Putamen (tissue), 1 donor: Measurements from ENCODE around the gene LMBR1.
"Not testable (repeated sequence)": the region's sequence is repeated elsewhere in the genome, so short reads cannot be mapped to it uniquely, and the experiment has no call there.

ENCODE experiments used
- DNase-seq: peaks from one replicate; pipeline ENCODE4 v3.0.0-alpha.2; 2016; ENCODE audit warnings: low spot score

The LMBR1 gene

DNA sequence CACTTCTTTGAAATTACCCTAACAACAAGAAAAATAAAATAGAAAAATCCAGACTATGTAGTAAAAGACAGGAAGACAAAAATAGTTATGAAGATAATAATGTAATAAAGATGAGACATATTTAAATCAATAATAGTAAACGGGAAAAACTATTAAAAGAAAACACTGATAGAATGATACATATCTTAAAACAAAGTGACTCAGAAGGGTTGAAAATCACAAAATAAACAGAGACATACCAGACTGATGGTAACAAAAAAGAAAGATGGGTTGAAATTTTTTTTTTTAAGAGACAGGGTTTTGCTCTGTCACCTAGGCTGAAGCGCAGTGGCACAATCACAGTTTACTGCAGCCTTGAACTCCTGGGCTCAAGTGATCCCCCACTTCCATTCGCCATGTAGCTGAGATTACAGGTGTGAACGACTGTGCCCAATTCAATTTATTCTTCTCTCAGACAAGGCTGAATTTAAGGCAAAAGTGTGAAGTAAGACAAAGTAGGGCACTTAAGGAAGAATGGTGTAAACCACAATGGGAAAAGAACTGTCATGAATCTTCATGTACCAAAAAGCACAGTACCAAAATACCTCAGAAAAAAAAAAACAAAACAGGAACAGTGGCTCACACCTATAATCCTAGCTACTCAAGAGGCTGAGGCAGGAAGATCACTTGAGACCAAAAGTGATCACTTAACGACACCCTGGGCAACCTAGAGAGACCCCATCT, 47.4 kb downstream of the LMBR1 start:
- no peak for DNase-seq

GRCh38 chr7:156843582-156843981, 49.4 kb downstream of the LMBR1 start:
- DNase-seq, result not testable (repeated sequence)

DNA sequence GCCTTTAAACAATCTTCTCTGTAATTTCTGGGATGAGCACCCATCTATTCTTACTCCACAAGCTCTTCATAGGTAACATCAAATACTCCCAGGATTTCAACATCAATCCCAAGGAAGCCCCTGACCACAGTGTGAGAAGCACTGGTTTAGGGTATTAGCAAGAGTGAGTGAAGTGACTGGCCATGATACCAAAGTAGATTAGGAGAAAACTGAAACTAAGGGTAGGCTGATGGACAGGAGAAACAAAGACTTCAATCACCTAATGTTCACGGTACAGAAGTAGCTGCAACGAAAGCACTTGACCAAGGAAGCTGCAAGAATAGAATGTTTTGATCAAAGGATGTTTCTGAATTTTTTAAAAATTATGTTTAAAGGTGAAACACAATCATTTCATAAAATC, 49.8 kb downstream of the LMBR1 start:
- DNase-seq, result no peak

DNA sequence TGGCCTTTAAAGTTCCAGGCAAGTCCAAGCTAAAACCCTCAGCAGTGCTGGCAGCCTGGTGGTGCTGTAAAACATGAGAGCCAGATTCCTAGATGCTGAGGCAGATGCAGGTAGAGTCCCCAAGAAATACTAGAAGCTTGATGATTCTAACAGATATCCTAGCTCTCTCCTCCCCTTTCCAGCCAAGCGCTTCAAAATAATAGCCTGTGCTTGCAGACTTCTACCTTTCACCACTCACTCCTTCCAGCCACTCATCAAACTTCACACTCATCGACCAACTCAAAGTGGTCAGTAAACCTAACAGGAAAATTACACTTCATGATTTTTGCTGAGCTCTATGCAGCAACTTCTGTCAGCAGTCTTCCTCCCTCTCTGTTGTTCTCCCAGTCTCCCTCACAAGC, 50.2 kb downstream of the LMBR1 start:
- no peak for DNase-seq

DNA sequence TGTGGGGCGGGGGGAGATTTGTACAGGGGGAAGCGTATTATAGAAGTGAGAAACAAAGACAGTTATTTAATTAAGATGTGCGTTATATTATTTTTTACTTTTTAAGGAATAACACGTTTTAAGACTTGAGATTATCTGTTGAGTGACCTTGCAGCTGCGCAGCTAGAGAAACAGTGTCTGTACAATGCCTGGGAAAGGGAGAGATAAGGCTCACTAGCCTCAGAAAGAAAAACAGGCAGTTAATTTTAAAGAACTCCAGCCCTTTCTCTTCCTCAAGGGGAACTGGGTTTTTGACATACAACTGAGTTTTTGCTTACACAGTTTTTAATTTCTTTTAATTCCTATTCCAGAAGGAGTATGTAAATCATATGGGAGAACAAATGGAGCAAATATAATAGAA, 50.7 kb downstream of the LMBR1 start:
- no peak for DNase-seq

DNA sequence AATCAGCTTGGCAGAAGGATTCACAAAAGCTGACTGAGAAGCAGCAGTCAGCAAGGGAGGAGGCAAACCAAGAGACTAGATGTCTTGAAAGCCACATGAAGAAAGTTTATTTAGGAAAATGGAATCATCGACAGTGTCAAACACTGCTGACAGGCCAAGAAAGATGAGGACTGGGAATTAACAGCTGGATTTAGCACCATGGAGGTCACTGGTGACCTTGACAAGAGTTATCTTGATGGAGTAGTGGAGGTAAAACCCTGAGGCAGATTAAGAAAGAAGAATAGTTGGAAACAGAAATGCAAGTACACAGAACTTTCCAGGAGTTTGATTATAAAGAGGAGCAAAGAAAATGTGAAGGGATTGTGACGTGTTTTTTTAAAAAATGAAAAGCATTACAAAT, 51.5 kb downstream of the LMBR1 start:
- no peak for DNase-seq

DNA sequence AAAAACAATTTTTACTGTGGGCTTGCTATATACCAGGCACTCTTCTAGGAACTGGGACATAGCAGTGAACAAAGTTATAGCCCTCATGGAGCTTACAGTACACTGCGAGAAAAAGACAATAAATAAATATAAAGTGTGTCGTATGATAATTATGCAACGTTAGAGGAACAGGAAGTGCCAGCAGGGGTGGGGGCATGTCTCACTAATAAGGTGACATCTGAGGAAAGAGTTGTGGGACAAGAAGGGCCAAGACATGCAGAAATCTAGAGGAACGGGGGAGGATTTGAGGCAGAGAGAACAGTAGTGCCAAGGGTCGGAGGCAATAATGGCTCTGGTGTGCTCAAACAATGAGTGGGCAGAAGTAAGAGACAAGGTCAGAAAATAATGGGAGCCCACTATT, 52.8 kb downstream of the LMBR1 start:
- no peak for DNase-seq

- DNase-seq, result no peak
Observed at GRCh38 chr7:156836443-156836842, 56.5 kb downstream of the LMBR1 start.

DNA sequence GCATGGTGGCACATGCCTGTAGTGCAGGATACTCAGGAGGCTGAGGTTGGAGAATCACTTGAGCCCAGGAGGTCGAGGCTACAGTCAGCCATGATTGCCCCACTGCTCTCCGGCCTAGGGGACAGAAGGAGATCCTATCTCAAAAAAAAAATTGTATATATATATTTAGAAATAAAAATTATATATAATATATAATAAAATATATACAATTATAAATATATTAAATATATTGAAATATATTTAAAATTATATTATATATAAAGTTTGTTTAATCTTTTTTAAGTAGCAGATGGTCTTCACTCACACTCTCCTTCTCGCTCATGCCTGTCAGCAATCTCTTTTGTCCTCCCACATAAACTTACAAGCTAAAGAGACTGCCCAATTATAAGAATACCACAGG, 58.5 kb downstream of the LMBR1 start:
- no peak for DNase-seq

GRCh38 chr7:156833312-156833711, 59.7 kb downstream of the LMBR1 start:
- no peak for DNase-seq

DNA sequence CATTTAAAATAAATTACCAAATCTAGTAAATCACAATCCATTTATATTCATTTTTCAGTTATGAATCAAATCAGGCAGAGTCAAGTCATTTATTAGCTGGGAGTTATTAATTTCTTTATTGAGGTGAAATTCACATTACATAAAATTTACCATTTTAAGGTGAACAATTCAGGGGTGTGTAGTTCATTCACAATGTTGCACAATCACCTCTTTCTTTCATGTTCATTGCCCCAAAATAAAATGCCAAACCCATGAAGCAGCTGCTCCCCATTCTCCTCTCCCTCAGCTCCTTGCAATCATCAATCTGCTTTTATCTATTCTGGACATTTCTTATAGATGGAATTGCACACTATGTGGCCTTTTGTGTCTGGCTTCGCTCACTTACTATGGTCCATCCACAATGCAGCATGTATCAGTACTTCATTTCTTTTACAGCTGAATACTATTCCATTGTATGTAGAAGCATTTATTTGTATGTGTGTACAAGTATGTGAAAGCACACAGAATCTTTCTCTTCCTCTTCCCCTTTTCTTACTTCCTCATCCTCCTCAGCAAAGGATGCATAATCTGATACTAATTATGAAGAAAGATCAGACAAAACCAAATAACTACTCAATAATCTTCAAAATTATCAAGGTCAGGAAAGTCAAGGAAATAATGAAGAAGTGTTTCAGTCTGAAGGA, 60.6 kb downstream of the LMBR1 start:
- DNase-seq, result no peak

DNA sequence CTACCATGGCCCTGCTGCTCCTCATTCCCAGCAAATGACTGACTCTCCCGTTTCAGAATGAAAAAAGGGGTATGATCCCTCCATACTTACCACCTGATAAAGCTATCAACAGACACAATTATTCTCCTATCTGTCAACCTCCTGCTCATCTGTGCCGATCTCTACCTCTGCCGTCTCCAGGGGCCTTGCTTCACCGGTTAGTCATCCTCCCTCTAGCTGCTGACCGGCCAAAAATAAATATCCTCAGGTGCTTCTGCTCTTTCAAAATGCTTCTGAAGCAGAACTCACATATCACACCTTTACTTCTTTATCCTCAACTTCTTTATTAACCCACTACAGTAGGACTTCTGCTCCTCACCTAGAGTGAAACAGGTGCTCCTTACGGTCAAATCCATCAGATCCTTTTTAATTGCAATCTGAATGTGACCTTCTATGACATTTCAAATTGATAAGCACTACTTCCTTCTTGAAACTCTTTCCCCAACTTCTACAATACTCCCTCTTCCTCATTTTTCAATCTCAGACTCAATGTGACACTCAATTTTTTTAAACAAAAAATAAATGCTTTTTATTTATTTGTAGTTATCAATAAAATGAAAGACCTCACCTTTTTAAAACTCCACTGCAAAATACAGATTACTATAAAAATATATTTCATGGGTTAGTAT, 63.2 kb downstream of the LMBR1 start:
- no peak for DNase-seq

DNA sequence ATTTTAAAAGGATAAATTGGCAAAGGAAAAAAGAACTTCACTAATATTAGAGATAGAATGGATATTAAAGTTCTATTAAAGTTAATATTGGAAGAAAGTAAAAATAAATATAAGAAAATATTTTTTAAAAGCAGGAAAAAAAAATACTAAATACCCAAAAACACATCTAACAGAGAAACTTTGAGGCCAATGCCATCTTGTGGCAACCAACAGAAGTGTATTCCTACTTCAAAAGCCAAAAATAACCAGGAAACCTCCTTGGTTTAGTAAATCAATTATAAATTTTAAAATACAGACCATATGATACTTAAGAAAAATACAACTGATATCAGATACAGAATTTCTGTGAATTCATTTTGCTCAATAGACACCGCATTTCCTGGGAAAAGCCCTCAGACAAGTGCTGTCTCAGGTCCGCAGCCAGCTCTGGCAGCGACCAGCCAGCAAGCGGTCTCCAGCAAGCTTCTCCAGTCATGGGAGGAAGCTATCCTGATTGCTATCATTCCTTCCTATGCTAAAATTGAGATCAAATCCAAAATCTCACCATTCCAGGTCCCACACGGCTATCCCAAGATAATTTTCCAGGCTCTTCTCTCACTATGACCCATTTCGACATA, 65.3 kb downstream of the LMBR1 start:
- DNase-seq, result no peak

- no peak for DNase-seq
Observed at GRCh38 chr7:156823435-156823834, 69.5 kb downstream of the LMBR1 start.

- no peak for DNase-seq
Observed at GRCh38 chr7:156820445-156821063, 72.4 kb downstream of the LMBR1 start.

DNA sequence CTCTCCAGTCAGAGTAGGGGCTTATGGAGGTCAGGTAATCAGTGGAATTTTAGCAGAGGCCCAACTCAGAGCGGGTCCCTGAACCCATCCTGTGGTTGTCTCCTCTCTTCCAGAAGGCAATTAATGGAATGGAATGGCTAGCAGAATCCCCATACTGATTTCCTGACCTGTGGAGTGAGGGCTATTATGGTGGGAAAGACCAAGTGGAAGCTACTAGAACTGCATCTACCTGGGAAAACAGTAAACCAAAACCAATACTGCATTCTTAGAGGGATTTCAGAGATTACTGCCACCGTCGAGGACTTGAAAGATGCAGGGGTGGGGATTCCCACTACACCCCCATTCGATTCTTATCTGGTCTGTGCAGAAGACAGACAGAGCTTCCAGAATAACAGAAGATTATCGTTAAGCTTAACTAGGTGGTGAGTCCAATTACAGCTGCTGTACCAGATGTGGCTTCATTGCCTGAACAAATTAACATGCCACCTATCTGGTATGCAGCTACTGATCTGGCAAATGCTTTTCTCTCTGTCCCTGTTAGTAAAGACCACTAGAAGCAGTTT, 73.2 kb downstream of the LMBR1 start:
- no peak for DNase-seq

GRCh38 chr7:156818133-156818532, 74.8 kb downstream of the LMBR1 start:
- no peak for DNase-seq

- DNase-seq, result no peak
Observed at GRCh38 chr7:156816943-156817572, 75.9 kb downstream of the LMBR1 start.

DNA sequence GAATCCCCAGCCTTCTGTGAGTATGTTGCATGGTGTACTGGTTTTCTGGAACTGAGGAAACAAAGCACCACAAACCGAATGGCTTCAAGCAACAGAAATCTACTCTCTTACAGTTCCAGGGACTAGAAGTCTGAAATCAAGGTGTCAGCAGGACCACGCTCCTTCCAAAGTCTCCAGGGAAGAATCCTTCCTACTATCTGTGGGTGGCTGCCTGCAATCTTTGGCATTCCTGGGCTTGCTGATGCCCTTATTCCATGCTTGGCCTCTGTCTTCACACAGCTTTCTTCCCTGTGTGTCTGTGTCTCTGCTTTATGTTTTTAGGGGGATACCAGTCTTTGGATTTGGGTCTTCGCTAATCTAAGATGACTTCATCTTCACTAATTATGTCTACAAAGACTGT, 81.3 kb downstream of the LMBR1 start:
- DNase-seq, result no peak

- DNase-seq, result not testable (repeated sequence)
Observed at GRCh38 chr7:156803656-156804055, 89.3 kb downstream of the LMBR1 start.

DNA sequence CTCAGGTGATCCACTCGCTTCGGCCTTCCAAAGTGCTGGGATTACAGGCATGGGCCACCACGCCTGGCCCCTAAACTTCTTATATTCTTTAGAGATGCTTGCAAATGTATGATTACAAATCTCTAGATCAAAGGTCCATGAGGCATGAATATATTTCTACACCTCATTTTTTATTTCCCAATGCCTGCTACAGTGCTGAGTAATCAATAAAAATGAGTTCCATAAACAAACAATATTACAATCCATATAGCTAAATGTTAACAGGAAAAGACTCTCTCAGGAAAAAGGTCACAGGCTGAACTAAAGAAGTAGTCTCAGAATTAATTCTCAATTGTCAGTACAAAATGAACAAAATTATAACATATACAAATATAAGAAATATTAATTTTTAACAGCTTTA, 90.8 kb downstream of the LMBR1 start:
- no peak for DNase-seq

- DNase-seq, result no peak
Observed at GRCh38 chr7:156795415-156795814, 97.6 kb downstream of the LMBR1 start.
